Panc1 (cell line): ENCODE data around the gene TTLL6. TPM values are rescaled to one million over a fixed set of nuclear protein-coding genes. Genes with fewer than 3 reads are reported as not detected.

Source experiments
- ATAC-seq: fragments of 200-7000 bp; cut with Tn5 transposase; 2 replicates; pipeline ENCODE4 v1.9.1; 2020; ENCODE audit warnings: mild to moderate bottlenecking, moderate library complexity
- BruUV-seq: library from RNA; stranded (reverse); fragments of 400-500 nt; replicated peaks from 2 replicates; lab custom pipeline; 2021; lab: Mats Ljungman, UMichigan
- CTCF ChIA-PET: fragments of 300-600 bp; sonication (Branson Sonifier 250); formaldehyde crosslinking; loops from one replicate; lab custom pipeline; 2022; ENCODE audit warnings: antibody characterized with exemption; lab: Charles Lee
- POLR2A ChIA-PET: fragments of 300-600 bp; sonication (Branson Sonifier 250); formaldehyde crosslinking; loops from one replicate; lab custom pipeline; 2022; ENCODE audit warnings: antibody characterized with exemption; lab: Charles Lee
- DNase-seq: peaks from one replicate; pipeline ENCODE4 v3.0.0-alpha.2; 2010; ENCODE audit warnings: low read depth, low spot score
- H3K27ac ChIP-seq: 2 replicates; pipeline ENCODE4 v1.5.1; 2011; ENCODE audit warnings: mild to moderate bottlenecking, low read length, inconsistent platforms
- H3K27me3 ChIP-seq: fragments of 200-500 bp; sonication (Bioruptor generic); 2 replicates; pipeline ENCODE4 v1.6.0; 2014; ENCODE audit warnings: low read length, inconsistent platforms; ENCODE audit not compliant: control insufficient read depth, insufficient read depth
- H3K36me3 ChIP-seq: fragments of 200-500 bp; sonication (Bioruptor generic); 2 replicates; pipeline ENCODE4 v1.5.1; 2014; ENCODE audit warnings: inconsistent platforms, mild to moderate bottlenecking, low read length, moderate library complexity; ENCODE audit not compliant: control insufficient read depth, insufficient read depth
- H3K4me1 ChIP-seq: 2 replicates; pipeline ENCODE4 v1.5.1; 2011; ENCODE audit warnings: inconsistent platforms, mild to moderate bottlenecking, low read length, moderate library complexity; ENCODE audit not compliant: control insufficient read depth, insufficient read depth
- H3K4me3 ChIP-seq, 2 experiments: 2 replicates each; pipeline ENCODE4 v1.5.1; 2011 to 2012; ENCODE audit warnings: low read depth in 2 of 2, low read length in 2 of 2, mild to moderate bottlenecking in 2 of 2, inconsistent platforms in 1 of 2, moderate library complexity in 1 of 2
- H3K9me3 ChIP-seq: fragments of 200-500 bp; sonication (Bioruptor generic); 2 replicates; pipeline ENCODE4 v1.5.1; 2014; ENCODE audit warnings: low read depth, mild to moderate bottlenecking, inconsistent platforms, low read length, moderate library complexity; ENCODE audit not compliant: control insufficient read depth, insufficient read depth
- CTCF ChIP-seq: fragments of 450-650 bp; IDR thresholded peaks from 2 replicates; pipeline ENCODE4 v1.5.1; 2017; ENCODE audit warnings: mild to moderate bottlenecking
- POLR2AphosphoS5 ChIP-seq: IDR thresholded peaks from 2 replicates; pipeline ENCODE4 v1.6.1; 2012; ENCODE audit warnings: mild to moderate bottlenecking, low read depth, low read length, moderate library complexity
- REST ChIP-seq, 2 experiments: IDR thresholded peaks; 2 replicates each; pipeline ENCODE4 v1.6.1; 2011 to 2012; ENCODE audit warnings: low read depth in 2 of 2, control low read depth in 1 of 2, low read length in 1 of 2, mild to moderate bottlenecking in 1 of 2, moderate library complexity in 1 of 2; ENCODE audit not compliant: insufficient read depth in 1 of 2
- SIN3A ChIP-seq: IDR thresholded peaks from 2 replicates; pipeline ENCODE4 v1.6.1; 2012; ENCODE audit warnings: low read depth, mild to moderate bottlenecking, low read length, moderate library complexity, borderline replicate concordance; ENCODE audit not compliant: insufficient read depth
- TCF7L2 ChIP-seq: IDR thresholded peaks from 2 replicates; pipeline ENCODE4 v1.6.1; 2011; ENCODE audit warnings: mild to moderate bottlenecking, low read depth, low read length, inconsistent platforms
- in situ Hi-C: cut with HindIII; loops from 2 replicates; pipeline ENCODE4 v1.10.0; 2016; ENCODE audit warnings: low sequenced_read_pairs, low pct_unique_long_range_greater_than_20kb
- intact Hi-C: fragments of 100-400 bp; cut with micrococcal nuclease; formaldehyde crosslinking; loops from one replicate; pipeline ENCODE4 v1.10.0; 2022; ENCODE audit not compliant: unreplicated experiment
- total RNA-seq: library from RNA; stranded (reverse); gene quantifications from one replicate; pipeline ENCODE4 v1.2.1, GENCODE V29; 2021; ENCODE audit not compliant: unreplicated experiment

Gene TTLL6
- total RNA-seq, 1 experiment from 2014 or later, result 2.5 TPM

GRCh38 chr17:48776602-48777001, 40.4 kb downstream of the TTLL6 start:
- TF ChIP-seq TCF7L2 (no peak), POLR2AphosphoS5 (no peak), SIN3A (no peak), REST (IDR thresholded peaks at IDR 0.05; ENCODE audit: insufficient read depth in 1 of 2, low read depth in 2 of 2, low read length in 1 of 2) (no peak), CTCF (no peak)
- CTCF ChIA-PET, result no interaction called here
- POLR2A ChIA-PET, result no interaction called here
- in situ Hi-C loops, result no loop called here
- Histone ChIP-seq H3K4me1 (no peaks in the 10 kb centered on the region), H3K9me3 (no peaks in the 10 kb centered on the region), H3K36me3 (no peaks in the 10 kb centered on the region), H3K4me3 (no peak overlapping the region), H3K27ac (no peak overlapping the region), H3K27me3 (no peaks in the 10 kb centered on the region; the same call in 1 of the 2 replicates)
- no peak for ATAC-seq
- intact Hi-C loops, result no loop called here
- DNase-seq, result no peak
- BruUV-seq, result no TSS peak

GRCh38 chr17:48773245-48773644, 43.8 kb downstream of the TTLL6 start:
- POLR2A ChIA-PET, result no interaction called here
- H3K27ac ChIP-seq, result no peak overlapping the region
- no peaks in the 10 kb centered on the region for H3K36me3 ChIP-seq
- CTCF ChIA-PET, result interaction anchor here (0.6 kb wide), 2 partner anchors 49 to 926 kb away, joined by 3 to 7 read pairs; no protein-coding TSS in a partner anchor
- intact Hi-C loops, result no loop called here
- no peak overlapping the region for H3K4me3 ChIP-seq
- BruUV-seq, result no TSS peak
- no peaks in the 10 kb centered on the region for H3K27me3 ChIP-seq
- DNase-seq (no peak), ATAC-seq (no peak)
- TF ChIP-seq REST (IDR thresholded peaks at IDR 0.05; ENCODE audit: insufficient read depth in 1 of 2, low read depth in 2 of 2, low read length in 1 of 2) (no peak), POLR2AphosphoS5 (no peak), CTCF (no peak), SIN3A (no peak), TCF7L2 (no peak)
- no peaks in the 10 kb centered on the region for H3K9me3 ChIP-seq
- H3K4me1 ChIP-seq, result no peaks in the 10 kb centered on the region
- in situ Hi-C loops, result no loop called here
